ENCODE data around the gene AXDND1.

GRCh38 chr1:179353546-179353945 is 12.2 kb upstream of the AXDND1 start:
- TF ChIP-seq POLR2A (IDR thresholded peaks at IDR 0.05; ENCODE audit: low read length) (no peak), GATA1 (IDR thresholded peaks at IDR 0.05; ENCODE audit: low read depth, low read length) (no peak)

Data from erythroblast (primary cell).